GM18907 (cell line): Measurements from ENCODE around the gene ACSM2A.
"Not testable (repeated sequence)": the region's sequence is repeated elsewhere in the genome, so short reads cannot be mapped to it uniquely, and the experiment has no call there.

Source experiments
- ATAC-seq: cut with Tn5 transposase; IDR thresholded peaks from one replicate; pipeline ENCODE4 v1.9.1; 2021; ENCODE audit warnings: mild to moderate bottlenecking, moderate library complexity; ENCODE audit not compliant: unreplicated experiment

The ACSM2A gene

GRCh38 chr16:20536669-20537068 lies 85.3 kb downstream of the ACSM2A start:
- not testable (repeated sequence) for ATAC-seq
